GM19395 (cell line): Measurements from ENCODE around the gene SAFB2.

Experiments used
- ATAC-seq: cut with Tn5 transposase; IDR thresholded peaks from one replicate; pipeline ENCODE4 v1.9.1; 2021; ENCODE audit warnings: mild to moderate bottlenecking, moderate library complexity; ENCODE audit not compliant: unreplicated experiment

SAFB2 gene

GRCh38 chr19:5635427-5635826 is 12.9 kb upstream of the SAFB2 start:
- ATAC-seq, result no peak

GRCh38 chr19:5632657-5633056 is 10.1 kb upstream of the SAFB2 start:
- ATAC-seq, result no peak

GRCh38 chr19:5632241-5632612 is 9.7 kb upstream of the SAFB2 start:
- no peak for ATAC-seq

DNA sequence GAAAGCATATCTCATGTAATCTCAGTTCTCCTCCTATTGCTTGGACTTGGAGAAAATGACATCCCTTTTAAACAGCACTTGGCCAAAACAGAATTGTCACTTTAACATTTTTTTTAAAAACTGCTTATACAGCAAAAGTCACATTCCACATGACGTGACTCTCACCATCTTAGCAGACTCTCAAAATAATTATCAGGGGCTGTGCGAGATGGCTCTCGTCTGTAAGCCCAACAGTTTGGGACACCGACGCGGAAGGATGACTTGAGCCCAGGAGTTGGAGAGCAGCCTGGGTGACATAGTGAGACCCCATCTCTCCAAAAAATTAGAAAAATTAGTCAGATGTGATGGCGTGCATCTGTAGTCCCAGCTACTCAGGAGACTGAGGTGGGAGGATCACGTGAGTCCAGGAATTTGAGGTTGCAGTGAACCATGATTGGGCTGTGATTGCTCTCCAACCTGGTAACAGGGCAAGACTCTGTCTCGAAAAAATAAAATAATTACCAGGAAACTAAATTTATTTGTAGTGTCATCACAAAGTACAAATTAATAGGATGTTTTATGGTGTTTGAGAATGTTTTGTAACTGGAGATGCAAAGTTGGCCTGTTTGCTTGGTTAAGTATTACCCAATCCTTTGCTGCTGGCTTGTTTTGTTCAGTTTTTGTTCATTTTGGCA is 9.1 kb upstream of the SAFB2 start:
- no peak for ATAC-seq

DNA sequence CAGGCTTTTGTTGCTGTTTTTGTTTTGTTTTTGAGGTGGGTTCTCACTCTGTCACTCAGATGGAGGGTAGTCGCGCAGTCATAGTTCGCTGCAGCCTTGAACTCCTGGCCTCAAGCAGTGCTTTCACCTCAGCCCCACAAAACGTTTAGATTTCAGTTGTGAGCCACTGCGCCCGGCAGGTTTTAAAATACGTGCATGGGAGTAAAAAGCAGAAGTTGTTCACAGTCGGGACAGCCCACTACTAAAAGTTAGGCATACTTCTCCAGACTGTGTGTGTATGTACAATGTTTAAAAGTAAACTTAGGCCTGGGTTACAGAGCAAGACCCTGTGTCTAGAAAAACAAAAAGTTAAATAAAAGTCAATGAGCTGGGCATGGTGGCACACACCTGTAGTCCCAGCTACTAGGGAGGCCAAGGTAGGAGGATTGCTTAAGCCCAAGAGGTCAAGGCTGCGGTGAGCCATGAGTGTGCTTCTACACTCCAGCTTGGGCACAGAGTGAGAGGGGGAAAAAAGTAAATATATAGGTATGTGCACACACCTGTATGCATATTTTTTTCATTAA is 6.4 kb upstream of the SAFB2 start:
- ATAC-seq, result no peak

GRCh38 chr19:5628461-5628860 is 5.9 kb upstream of the SAFB2 start:
- no peak for ATAC-seq

DNA sequence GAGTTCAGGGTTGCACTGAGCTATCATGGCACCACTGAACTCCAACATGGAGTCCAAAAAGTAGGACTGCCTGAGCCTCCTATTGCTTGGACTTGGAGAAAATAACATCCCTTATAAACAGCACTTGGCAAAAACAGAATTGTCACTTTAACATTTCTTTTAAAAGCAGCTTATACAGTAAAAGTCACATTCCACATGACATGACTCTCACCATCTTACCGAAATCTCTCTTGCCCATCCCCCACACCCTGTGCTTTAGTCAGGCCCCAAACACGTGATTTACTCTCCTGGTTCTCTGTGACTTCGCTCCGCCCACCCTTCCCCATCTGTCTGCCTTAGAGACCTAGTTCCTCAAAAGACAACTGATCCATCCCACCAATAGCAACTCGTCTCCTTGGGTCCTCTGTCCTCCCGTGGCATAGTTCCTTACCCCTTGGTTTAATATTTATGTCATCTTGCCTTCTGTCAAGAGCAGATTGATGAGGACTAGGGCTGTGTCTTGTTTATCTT is 4.9 kb upstream of the SAFB2 start:
- ATAC-seq, result no peak

- no peak for ATAC-seq
Measured at GRCh38 chr19:5625641-5626040, 3.1 kb upstream of the SAFB2 start.

DNA sequence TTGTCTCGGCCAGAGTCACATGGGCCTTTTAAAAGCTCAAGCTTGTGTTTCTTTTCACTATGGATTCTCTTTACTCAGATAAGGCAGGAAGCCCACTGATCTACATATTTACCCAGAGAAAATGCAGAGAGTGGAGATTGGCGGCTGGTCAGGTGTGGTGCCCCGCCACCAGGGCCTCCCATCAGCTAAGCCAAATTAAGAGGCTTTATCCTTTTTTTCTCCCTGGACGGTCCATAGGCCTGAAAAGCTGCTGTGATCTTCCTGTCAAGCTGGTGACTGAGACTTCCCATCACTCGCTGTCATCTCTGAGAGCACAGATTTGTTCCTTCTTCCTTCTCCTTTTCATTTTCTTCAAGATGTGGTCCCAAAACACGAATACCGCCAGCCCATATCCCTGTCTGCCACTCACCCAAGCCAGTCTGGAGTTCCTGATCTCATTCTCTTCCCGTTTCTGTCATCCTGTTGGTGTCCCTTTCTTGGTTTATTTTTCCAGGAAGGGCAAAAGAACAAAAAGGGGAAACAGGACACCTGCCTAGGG is 2.2 kb upstream of the SAFB2 start:
- ATAC-seq, result no peak

GRCh38 chr19:5624018-5624663 is 1.6 kb upstream of the SAFB2 start:
- ATAC-seq, result no peak

GRCh38 chr19:5623397-5624017 is 931 bp upstream of the SAFB2 start:
- ATAC-seq, result peak; percentile 13

DNA sequence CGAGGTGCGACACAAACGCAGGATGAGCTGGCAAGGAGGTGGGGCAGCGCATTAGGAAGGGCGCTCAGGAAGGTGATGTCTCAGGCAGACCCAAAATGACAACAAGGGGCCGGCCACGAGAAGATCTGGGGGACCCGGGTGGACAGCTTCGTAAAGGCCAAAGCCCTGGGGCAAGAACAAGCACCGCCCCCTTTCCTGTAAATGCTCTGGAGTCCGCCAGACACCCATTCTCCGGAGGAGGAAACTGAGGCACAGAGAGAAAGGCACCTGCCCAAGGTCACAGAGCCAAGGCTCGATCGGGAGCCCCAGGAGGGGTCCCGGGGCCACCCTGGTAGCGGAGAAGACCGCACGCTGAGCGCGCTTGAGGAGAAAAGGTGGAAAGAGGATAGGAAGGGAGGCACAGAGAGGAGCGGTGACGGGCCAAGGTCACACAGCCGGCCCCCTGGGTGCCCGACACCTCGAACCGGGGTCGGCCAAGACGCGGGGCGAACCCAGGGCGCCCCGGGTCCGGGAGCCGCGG is 571 bp downstream of the SAFB2 start:
- ATAC-seq, result no peak

GRCh38 chr19:5621311-5621944 is 1.1 kb downstream of the SAFB2 start:
- ATAC-seq, result no peak

GRCh38 chr19:5619946-5620345 is 2.6 kb downstream of the SAFB2 start:
- ATAC-seq, result no peak

DNA sequence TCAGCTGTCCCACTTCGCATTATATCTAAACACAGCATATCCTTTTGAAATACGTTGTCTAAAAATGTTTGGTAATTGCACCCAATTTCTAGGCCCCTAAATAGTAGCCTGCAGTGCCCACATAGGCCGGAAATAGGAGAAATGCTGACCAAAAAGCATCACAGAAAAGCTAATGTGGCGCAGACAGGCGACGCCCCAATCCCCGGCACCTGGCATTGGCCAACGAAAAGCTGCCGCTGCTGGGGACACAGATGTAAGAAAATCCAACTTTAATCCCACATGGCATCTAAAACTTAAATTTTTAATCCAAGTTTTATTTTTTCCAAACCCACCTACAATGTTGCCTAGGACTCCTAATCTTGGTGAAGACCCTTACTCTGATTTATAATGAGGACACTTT is 4.0 kb downstream of the SAFB2 start:
- ATAC-seq, result no peak

GRCh38 chr19:5617080-5617479 is 5.5 kb downstream of the SAFB2 start:
- ATAC-seq, result no peak

GRCh38 chr19:5615756-5616327 is 6.7 kb downstream of the SAFB2 start:
- ATAC-seq, result no peak

GRCh38 chr19:5612891-5613865 is 9.4 kb downstream of the SAFB2 start:
- no peak for ATAC-seq

DNA sequence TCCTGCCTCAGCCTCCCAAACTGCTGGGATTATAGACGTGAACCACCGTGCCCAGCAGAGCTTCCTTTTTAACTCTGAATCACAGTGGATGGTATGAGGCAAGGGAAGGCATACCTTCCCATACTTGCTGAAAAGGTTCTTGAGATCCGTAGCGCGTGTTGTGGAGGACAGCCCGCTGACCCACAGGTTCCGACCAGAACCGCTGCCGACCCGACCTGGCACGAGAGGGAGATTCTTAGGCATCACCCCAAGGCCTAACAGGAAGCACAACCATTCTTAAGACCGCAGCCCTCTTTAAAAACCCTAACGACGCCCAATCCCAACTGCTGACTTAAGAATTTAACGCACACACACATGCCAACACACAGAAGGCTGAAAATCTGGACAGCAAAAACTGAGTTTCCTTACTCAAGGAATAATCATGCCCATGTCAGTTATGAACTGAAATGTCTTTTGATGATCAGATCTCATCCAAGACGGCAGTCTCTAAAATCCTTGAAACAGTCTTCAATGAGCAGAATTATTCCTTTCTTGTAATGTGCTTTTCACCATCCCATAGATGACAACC is 12.6 kb downstream of the SAFB2 start:
- no peak for ATAC-seq
